Measurements from ENCODE around the gene PIK3AP1.

GRCh38 chr10:96625173-96625572 is 95.1 kb downstream of the PIK3AP1 start:
- no peak for TF ChIP-seq CTCF (IDR thresholded peaks at IDR 0.05)
- no peak for TF ChIP-seq POLR2AphosphoS5 (IDR thresholded peaks at IDR 0.05)
- no peak for TF ChIP-seq POLR2A (IDR thresholded peaks at IDR 0.05)
- TF ChIP-seq EP300 (IDR thresholded peaks at IDR 0.05): no peak

Data from upper lobe of left lung (tissue), 4 donors.